ENCODE results near the gene MTNR1A.

Gene MTNR1A

DNA sequence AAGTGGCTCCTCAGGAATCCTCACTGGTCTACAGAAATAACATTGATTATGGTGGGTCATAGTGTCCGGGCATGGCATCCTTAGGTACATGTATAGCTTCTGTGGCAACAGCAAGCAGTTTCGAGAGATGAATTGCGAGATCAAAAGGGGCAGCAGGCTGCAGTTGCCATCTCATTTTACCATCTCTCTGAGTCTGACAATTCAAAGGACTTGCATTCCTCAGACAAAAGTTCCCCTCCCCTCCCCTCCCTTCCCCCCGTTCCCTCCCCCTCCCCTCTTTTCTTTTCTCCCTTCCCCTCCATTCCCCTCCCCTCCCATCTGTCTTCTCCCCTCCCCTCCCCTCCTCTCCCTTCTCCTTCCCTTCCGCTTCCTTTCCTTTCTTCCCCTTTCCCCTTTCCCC is 70.2 kb downstream of the MTNR1A start:
- DNase-seq: no peak

DNA sequence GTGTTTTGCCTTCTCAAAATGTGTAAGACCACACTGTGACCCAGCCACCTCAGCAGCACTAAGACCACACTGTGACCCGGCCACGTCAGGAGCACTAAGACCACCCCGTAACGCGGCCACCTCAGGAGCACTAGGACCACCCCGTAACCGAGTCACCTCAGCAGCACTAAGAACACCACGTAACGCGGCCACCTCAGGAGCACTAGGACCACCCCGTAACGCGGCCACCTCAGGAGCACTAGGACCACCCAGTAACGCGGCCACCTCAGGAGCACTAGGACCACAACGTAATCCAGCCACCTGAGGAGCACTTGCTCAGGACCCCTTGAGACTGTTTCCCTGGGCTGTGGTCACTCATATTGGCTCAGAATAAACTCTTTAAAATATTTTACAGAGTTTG is 71.7 kb downstream of the MTNR1A start:
- no peak for DNase-seq
